ENCODE data around the gene IL19. TPM values are rescaled to one million over a fixed set of nuclear protein-coding genes. Genes with fewer than 3 reads are reported as not detected.

Gene IL19
- total RNA-seq, 1 donor from 2014 or later: not detected

- DNase-seq (ENCODE audit: low spot score): no peak
Measured at GRCh38 chr1:206798384-206798996, 27.9 kb downstream of the IL19 start.

- no peak for DNase-seq (ENCODE audit: low spot score)
Measured at GRCh38 chr1:206799311-206799710, 28.7 kb downstream of the IL19 start.

- no peak for DNase-seq (ENCODE audit: low spot score)
Measured at GRCh38 chr1:206800411-206800810, 29.8 kb downstream of the IL19 start.

GRCh38 chr1:206800891-206801290, 30.3 kb downstream of the IL19 start:
- DNase-seq (ENCODE audit: low spot score): no peak

- DNase-seq (ENCODE audit: low spot score): no peak
Measured at GRCh38 chr1:206801467-206801866, 30.9 kb downstream of the IL19 start.

- DNase-seq (ENCODE audit: low spot score): no peak
Measured at GRCh38 chr1:206802401-206802800, 31.8 kb downstream of the IL19 start.

- no peak for DNase-seq (ENCODE audit: low spot score)
Measured at GRCh38 chr1:206803221-206803730, 32.7 kb downstream of the IL19 start.

- DNase-seq (ENCODE audit: low spot score): no peak
Measured at GRCh38 chr1:206804156-206804737, 33.7 kb downstream of the IL19 start.

- no peak for DNase-seq (ENCODE audit: low spot score)
Measured at GRCh38 chr1:206805357-206805756, 34.8 kb downstream of the IL19 start.

- no peak for DNase-seq (ENCODE audit: low spot score)
Measured at GRCh38 chr1:206808615-206809014, 38.0 kb downstream of the IL19 start.

- DNase-seq (ENCODE audit: low spot score): no peak
Measured at GRCh38 chr1:206809504-206810084, 39.0 kb downstream of the IL19 start.

- DNase-seq (ENCODE audit: low spot score): no peak
Measured at GRCh38 chr1:206812471-206812870, 41.9 kb downstream of the IL19 start.

- no peak for DNase-seq (ENCODE audit: low spot score)
Measured at GRCh38 chr1:206814716-206815341, 44.3 kb downstream of the IL19 start.

GRCh38 chr1:206816390-206817287, 46.1 kb downstream of the IL19 start:
- DNase-seq (ENCODE audit: low spot score): no peak

- no peak for DNase-seq (ENCODE audit: low spot score)
Measured at GRCh38 chr1:206821493-206821892, 50.9 kb downstream of the IL19 start.

GRCh38 chr1:206823727-206824126, 53.2 kb downstream of the IL19 start:
- no peak for DNase-seq (ENCODE audit: low spot score)

GRCh38 chr1:206824331-206824730, 53.8 kb downstream of the IL19 start:
- no peak for DNase-seq (ENCODE audit: low spot score)

GRCh38 chr1:206826394-206826793, 55.8 kb downstream of the IL19 start:
- DNase-seq (ENCODE audit: low spot score): no peak

- DNase-seq (ENCODE audit: low spot score): no peak
Measured at GRCh38 chr1:206828061-206828460, 57.5 kb downstream of the IL19 start.

- DNase-seq (ENCODE audit: low spot score): no peak
Measured at GRCh38 chr1:206828765-206829164, 58.2 kb downstream of the IL19 start.

- DNase-seq (ENCODE audit: low spot score): no peak
Measured at GRCh38 chr1:206829282-206829681, 58.7 kb downstream of the IL19 start.

- DNase-seq (ENCODE audit: low spot score): no peak
Measured at GRCh38 chr1:206829875-206830274, 59.3 kb downstream of the IL19 start.

Data from ureter (tissue), 1 donor.